Superior temporal gyrus (tissue), 1 donor: ENCODE results near the gene WDR72.
A peak's percentile ranks its signal among the peaks of the same experiment; 100 is the strongest.
"Not testable (repeated sequence)": the region's sequence is repeated elsewhere in the genome, so short reads cannot be mapped to it uniquely, and the experiment has no call there.

Experiments used
- DNase-seq: peaks from one replicate; pipeline ENCODE4 v3.0.0-alpha.2; 2016; ENCODE audit errors: extremely low spot score

WDR72 gene

GRCh38 chr15:53590380-53590779 lies 169.1 kb downstream of the WDR72 start:
- no peak for DNase-seq

DNA sequence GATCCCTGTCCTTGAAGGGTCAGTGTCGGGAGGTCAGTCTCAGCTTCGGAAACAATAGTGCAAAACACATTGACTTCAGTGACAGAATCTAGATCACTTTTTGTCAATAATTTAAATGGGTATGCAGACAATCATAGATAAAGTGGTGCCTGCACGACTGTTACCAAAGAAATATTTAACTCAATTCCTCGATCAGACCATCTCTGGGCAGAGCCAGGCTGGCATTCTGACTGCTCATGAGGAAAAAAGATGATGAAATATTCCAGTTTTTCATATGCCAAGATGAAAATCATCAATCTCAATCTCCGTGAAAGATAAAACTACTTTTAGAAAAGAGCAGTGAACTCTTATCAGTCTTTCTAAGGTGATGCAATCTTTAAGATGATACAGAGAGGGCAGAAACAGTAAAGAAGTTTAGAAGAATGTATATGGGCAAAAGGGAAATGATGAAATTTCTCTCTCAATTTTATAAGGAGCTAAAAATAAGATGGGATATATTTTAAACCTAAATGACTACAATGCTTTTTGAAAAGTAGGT lies 169.9 kb downstream of the WDR72 start:
- DNase-seq, result no peak

DNA sequence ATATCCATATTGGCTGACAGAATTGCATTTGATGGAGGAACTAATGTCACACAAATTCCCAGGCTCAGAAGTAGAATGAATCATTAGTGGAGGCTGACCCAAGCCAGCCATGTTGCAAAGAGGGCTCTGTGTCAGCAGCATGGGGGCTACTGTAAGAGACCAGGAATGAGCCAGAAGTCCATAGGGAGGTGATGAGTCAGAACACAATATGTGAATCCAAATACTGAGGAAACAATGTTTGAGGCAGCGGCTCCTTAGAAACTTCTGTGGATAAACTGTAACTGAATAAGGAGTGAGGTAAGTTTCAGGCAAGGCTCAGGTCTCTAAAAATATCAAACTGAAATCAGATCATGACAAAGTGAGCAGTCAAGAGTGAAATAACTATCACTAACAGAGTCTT lies 170.7 kb downstream of the WDR72 start:
- no peak for DNase-seq

GRCh38 chr15:53586799-53587198 lies 172.7 kb downstream of the WDR72 start:
- peak; percentile 55 for DNase-seq

DNA sequence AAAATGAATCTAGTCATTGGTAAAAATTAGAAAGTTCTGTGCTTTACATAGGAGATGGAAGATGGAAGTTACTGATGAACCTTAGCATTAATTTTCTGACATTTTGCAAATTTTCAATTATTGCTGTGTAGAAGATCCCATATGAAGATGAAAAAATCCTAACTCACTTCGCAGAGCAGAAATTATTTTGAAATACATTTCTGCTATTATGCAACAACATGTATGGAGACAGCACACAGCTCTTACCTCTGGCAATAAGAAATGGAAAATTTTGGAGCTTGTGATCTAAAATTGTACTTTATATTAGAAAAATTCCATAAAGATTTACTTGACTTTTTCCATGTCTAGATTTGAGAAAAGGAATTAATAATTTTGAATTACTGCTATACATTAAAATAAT lies 177.9 kb downstream of the WDR72 start:
- no peak for DNase-seq

DNA sequence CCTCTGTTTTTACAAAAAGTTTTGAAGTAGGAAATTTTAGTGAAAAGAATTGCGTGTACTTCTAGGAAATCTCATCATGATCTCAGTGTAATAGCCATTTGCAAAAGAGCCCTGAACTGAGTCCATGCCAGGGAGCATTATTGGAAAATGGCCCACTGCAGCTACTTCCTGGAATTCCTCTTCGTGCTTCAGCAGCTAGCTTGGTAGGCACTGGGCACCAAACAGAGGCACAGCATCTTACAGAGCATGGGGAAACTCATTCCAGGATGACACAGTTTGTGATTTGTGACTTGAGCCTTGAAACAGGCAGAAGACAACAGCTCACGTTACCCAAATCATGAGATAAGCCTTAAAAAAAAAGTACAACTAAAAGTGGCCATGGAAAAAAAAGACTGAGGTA lies 179.1 kb downstream of the WDR72 start:
- no peak for DNase-seq

DNA sequence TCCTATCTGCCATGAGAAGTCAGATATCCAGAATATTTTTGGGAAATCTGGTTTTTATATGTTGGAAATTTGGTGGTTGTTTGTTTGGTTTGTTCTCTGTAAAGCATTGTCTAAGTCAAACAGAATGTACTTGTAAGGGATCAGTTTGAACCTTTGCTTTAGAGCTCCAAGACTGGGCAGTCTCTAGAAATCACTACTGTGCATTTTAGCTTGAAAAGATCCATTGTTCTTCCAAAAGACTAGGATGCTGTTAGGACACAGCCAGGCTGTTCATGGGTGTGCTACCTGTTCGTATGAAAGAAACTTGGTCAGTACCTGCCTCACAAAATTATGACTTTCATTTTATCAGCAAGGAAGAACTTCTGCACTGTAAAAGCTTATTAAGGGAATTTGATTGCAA lies 182.6 kb downstream of the WDR72 start:
- peak; percentile 32 for DNase-seq

GRCh38 chr15:53573091-53573490 lies 186.4 kb downstream of the WDR72 start:
- DNase-seq, result no peak

DNA sequence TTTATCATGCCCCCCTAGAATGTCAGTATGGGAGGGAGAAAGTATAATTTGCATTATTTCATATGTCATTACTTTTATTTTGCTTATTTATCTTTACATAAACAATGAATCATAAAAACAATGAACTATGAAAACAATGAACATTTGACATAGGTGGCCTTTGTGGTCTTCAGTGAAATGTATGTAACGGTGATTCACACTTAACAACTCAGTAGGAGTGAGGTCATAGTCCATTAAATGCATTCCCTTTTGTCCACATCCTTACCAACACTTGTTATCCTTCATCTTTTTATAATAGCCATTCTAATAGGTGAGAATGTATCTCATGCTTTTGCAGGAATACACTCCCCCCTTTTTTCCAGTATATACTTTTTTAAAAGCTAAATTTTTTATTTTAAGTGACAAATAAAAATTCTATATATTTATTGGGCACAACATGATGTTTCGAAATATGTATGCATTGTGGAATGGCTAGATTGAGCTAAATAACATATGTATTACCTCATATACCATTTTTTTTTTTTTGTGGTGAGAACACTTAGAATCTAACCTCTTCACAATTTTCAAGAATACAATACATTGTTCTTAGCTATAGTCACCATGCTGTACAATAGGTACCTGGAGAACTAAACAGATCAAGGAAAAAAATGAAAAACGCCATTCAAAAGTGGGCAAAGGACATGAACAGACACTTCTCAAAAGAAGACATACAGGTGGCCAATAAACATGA lies 189.5 kb downstream of the WDR72 start:
- DNase-seq, result no peak

- no peak for DNase-seq
Measured at GRCh38 chr15:53566912-53567311, 192.6 kb downstream of the WDR72 start.

DNA sequence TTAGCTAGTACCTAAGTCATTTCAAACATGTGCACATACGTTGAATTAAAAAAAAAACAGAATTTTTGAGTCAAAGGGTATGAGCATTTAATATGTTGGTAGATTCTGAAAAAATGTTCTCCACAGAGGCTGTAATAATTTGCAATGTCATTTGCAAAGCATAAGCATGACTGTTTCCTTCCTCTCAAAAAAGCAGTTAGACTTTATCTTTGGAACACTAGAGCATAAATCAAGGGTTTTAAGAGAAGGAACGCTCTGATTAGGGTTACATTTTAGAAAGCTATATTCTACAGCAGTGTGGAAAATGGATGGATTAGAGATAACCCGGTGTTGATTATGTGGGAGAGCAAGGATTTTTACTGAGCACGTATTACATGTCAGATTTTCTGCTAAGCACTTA lies 193.7 kb downstream of the WDR72 start:
- no peak for DNase-seq

DNA sequence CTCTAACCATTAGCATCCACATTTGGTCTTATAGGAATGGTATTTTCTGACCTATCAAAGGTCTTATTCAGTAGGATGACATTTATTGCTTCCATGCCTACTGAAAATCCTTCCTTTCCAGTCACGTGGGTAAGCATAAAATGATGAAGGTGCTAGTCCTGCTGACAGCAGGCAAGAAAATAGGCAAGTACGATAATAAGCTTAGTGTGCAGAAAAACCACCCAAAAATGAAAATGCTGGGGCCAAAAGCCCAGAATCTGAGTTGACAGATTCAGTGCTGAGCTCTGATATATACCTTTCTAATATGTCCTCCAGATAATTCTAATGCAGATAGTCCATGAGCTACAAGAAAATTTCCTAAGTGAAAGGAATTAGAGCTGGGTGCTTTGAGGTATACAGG lies 194.8 kb downstream of the WDR72 start:
- no peak for DNase-seq

GRCh38 chr15:53563627-53564026 lies 195.8 kb downstream of the WDR72 start:
- DNase-seq, result no peak

GRCh38 chr15:53559364-53560277 lies 199.8 kb downstream of the WDR72 start:
- DNase-seq, result no peak

DNA sequence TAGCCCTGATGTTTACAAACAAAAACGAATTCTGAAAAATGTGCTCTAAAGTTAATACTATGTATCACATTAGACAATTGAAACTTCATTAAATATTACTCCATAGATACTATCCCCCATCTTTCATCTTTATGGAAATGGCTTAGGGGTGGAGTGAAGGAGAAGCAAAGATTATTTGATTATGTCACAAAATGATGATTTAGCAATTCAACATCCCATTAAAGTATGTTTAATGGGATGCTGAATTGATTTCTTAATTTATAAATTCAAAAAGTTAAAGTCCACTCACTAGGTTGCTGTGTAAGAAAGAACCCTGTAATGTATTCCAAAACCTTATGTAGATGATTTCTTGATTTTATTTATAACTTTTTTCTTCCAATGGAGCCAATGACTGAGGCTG lies 201.1 kb downstream of the WDR72 start:
- DNase-seq, result no peak

GRCh38 chr15:53555226-53555625 lies 204.2 kb downstream of the WDR72 start:
- DNase-seq, result no peak

- DNase-seq, result no peak
Measured at GRCh38 chr15:53549697-53550305, 209.7 kb downstream of the WDR72 start.

DNA sequence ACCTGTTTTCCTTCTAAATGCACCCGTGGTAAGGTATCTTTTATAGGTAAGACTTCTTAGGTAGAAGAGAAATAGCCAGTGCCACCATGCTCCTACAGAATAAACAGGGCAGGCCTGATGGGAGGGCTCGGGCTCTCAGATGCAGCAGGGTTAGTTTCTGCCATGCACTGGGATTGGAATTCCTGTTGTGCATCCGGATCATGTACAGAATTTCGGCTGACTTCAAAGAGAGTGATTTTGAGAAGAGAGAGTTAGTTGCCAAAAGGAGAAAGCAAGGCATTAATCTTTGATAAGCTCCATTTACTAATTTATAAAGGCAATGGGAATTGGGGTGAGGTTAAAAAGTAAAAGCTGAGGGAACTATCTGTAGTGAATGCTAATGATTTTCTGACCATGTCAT lies 211.2 kb downstream of the WDR72 start:
- DNase-seq, result no peak

DNA sequence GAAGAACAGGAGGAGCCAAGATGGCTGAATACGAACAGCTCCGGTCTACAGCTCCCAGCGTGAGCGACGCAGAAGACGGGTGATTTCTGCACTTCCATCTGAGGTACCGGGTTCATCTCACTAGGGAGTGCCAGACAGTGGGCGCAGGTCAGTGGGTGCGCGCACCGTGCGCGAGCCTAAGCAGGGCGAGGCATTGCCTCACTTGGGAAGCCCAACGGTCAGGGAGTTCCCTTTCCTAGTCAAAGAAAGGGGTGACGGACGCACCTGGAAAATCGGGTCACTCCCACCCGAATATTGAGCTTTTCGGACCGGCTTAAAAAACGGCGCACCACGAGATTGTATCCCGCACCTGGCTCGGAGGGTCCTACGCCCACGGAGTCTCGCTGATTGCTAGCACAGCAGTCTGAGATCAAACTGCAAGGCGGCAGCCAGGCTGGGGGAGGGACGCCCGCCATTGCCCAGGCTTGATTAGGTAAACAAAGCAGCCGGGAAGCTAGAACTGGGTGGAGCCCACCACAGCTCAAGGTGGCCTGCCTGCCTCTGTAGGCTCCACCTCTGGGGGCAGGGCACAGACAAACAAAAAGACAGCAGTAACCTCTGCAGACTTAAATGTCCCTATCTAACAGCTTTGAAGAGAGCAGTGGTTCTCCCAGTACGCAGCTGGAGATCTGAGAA lies 218.7 kb downstream of the WDR72 start:
- not testable (repeated sequence) for DNase-seq

DNA sequence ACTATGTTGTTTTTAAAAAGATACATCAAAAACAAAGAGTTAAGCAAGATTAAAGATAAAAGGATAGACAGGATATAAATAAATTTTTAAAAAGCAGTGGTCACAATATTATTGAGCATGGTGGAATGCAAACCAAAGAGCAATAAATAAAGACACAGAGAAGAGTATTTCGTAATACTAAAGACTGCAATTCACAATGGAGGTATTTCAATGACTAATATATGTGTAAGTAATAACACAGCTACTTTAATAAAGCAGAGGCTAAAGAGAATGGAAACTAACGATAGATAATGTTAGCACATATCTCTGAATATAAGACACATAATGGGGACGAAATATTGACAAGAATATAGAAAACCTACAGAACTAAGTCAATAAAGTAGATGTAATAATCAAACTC lies 219.6 kb downstream of the WDR72 start:
- DNase-seq, result no peak

- no peak for DNase-seq
Measured at GRCh38 chr15:53536479-53537120, 222.9 kb downstream of the WDR72 start.
